HCT116 (cell line): ENCODE data around the gene PAAF1. TPM values are rescaled to one million over a fixed set of nuclear protein-coding genes. Genes with fewer than 3 reads are reported as not detected.

Experiments used
- ATAC-seq: fragments of 200-7000 bp; cut with Tn5 transposase; 2 replicates; pipeline ENCODE4 v1.9.1; 2020; ENCODE audit warnings: mild to moderate bottlenecking, moderate library complexity
- BruUV-seq: library from RNA; stranded (reverse); fragments of 400-500 nt; replicated peaks from 2 replicates; lab custom pipeline; 2021; lab: Mats Ljungman, UMichigan
- CTCF ChIA-PET: fragments of 300-600 bp; sonication (Branson Sonifier 250); formaldehyde crosslinking; loops from one replicate; lab custom pipeline; 2021; ENCODE audit warnings: antibody characterized with exemption; lab: Charles Lee
- POLR2A ChIA-PET: fragments of 300-600, 350-600 bp; sonication (Branson Sonifier 250); formaldehyde crosslinking; loops from one replicate; lab custom pipeline; 2021; ENCODE audit warnings: antibody characterized with exemption; lab: Charles Lee
- RAD21 ChIA-PET, 2 experiments: fragments of 300-600 bp; sonication (Branson Sonifier 250); formaldehyde crosslinking; loops; one replicate each; lab custom pipeline; 2023; ENCODE audit warnings: low total read pairs in 2 of 2; ENCODE audit not compliant: uncharacterized antibody in 2 of 2, unreplicated experiment in 2 of 2, low non-redundant PET in 1 of 2; lab: Charles Lee
- DNase-seq: peaks from one replicate; pipeline ENCODE4 v3.0.0-alpha.2; 2010; ENCODE audit warnings: low read depth, low spot score
- H2AFZ ChIP-seq: fragments of 200-600 bp; shearing (Covaris generic), sonication (generic); 2 replicates; pipeline ENCODE4 v1.6.1; 2017; ENCODE audit warnings: low read depth, mixed run types, mixed read lengths, antibody characterized with exemption, low read length; ENCODE audit not compliant: poor library complexity, severe bottlenecking
- H3K27ac ChIP-seq: 2 replicates; pipeline ENCODE4 v1.5.1; 2012; ENCODE audit warnings: low read depth, low read length
- H3K27me3 ChIP-seq: fragments of 200-600 bp; sonication (generic); 2 replicates; pipeline ENCODE4 v1.6.1; 2016; ENCODE audit warnings: mixed run types, low read length, mixed read lengths; ENCODE audit not compliant: insufficient read depth
- H3K36me3 ChIP-seq, 2 experiments: fragments of 200-500 bp in 1 of 2; fragments of 200-600 bp in 1 of 2; sonication (Bioruptor generic) in 1 of 2; sonication (generic) in 1 of 2; 2 replicates each; pipeline versions ENCODE4 v1.5.1 to v1.6.1; 2014 to 2016; ENCODE audit warnings: low read length in 2 of 2, inconsistent platforms in 1 of 2, mixed read lengths in 1 of 2, mixed run types in 1 of 2; ENCODE audit not compliant: insufficient read depth in 2 of 2, control insufficient read depth in 1 of 2
- H3K4me1 ChIP-seq, 2 experiments: fragments of 200-600 bp in 1 of 2; sonication (generic) in 1 of 2; 2 replicates each; pipeline versions ENCODE4 v1.5.1 to v1.6.1; 2012 to 2017; ENCODE audit warnings: low read length in 2 of 2, inconsistent platforms in 1 of 2, mild to moderate bottlenecking in 1 of 2, mixed read lengths in 1 of 2, mixed run types in 1 of 2, moderate library complexity in 1 of 2; ENCODE audit not compliant: insufficient read depth in 2 of 2, control insufficient read depth in 1 of 2
- H3K4me2 ChIP-seq: fragments of 200-600 bp; sonication (generic); 2 replicates; pipeline ENCODE4 v1.6.1; 2017; ENCODE audit warnings: mixed run types, low read length, mixed read lengths
- H3K4me3 ChIP-seq, 2 experiments: fragments of 200-600 bp in 1 of 2; sonication (generic) in 1 of 2; replicated peaks in 1 of 2; 2 replicates each; pipeline ENCODE4 v1.5.1; 2011 to 2016; ENCODE audit warnings: low read length in 2 of 2, control low read depth in 1 of 2, low read depth in 1 of 2, mild to moderate bottlenecking in 1 of 2, mixed read lengths in 1 of 2, mixed run types in 1 of 2
- H3K79me2 ChIP-seq: fragments of 200-600 bp; sonication (generic); 2 replicates; pipeline ENCODE4 v1.6.1; 2017; ENCODE audit warnings: mild to moderate bottlenecking, mixed run types, low read length, moderate library complexity, mixed read lengths; ENCODE audit not compliant: insufficient read depth
- H3K9ac ChIP-seq: fragments of 200-600 bp; sonication (generic); 2 replicates; pipeline ENCODE4 v1.6.1; 2016; ENCODE audit warnings: low read length, mixed read lengths
- H3K9me2 ChIP-seq: fragments of 200-600 bp; sonication (generic), shearing (Covaris generic); 2 replicates; pipeline ENCODE4 v1.6.1; 2017; ENCODE audit warnings: mixed run types, mild to moderate bottlenecking, moderate library complexity; ENCODE audit not compliant: insufficient read depth
- H3K9me3 ChIP-seq, 2 experiments: fragments of 200-500 bp in 1 of 2; fragments of 200-600 bp in 1 of 2; sonication (Bioruptor generic) in 1 of 2; sonication (generic) in 1 of 2; 2 replicates each; pipeline ENCODE4 v1.6.1; 2014 to 2017; ENCODE audit warnings: low read length in 2 of 2, mixed read lengths in 2 of 2, inconsistent platforms in 1 of 2, low read depth in 1 of 2, mild to moderate bottlenecking in 1 of 2, mixed run types in 1 of 2, moderate library complexity in 1 of 2; ENCODE audit not compliant: control insufficient read depth in 1 of 2, insufficient read depth in 1 of 2
- H4K20me1 ChIP-seq: fragments of 200-600 bp; sonication (generic), shearing (Covaris generic); 2 replicates; pipeline ENCODE4 v1.6.1; 2017; ENCODE audit warnings: mixed run types, mild to moderate bottlenecking, moderate library complexity; ENCODE audit not compliant: insufficient read depth
- CBX3 ChIP-seq: IDR thresholded peaks from 2 replicates; pipeline ENCODE4 v1.6.1; 2012; ENCODE audit warnings: low read depth
- CTCF ChIP-seq, 3 experiments: fragments of 200-600 bp in 1 of 3; sonication (generic) in 1 of 3; IDR thresholded peaks in 2 of 3; conservative IDR thresholded peaks in 1 of 3; 2 replicates each; pipeline ENCODE4 v1.5.1; 2012 to 2017; ENCODE audit warnings: low read depth in 2 of 3, low read length in 2 of 3, antibody characterized with exemption in 1 of 3, borderline replicate concordance in 1 of 3, control low read depth in 1 of 3, mild to moderate bottlenecking in 1 of 3, mixed read lengths in 1 of 3, mixed run types in 1 of 3, moderate library complexity in 1 of 3; ENCODE audit not compliant: insufficient read depth in 1 of 3
- EGR1 ChIP-seq: IDR thresholded peaks from 2 replicates; pipeline ENCODE4 v1.6.1; 2012; ENCODE audit warnings: low read depth
- ELF1 ChIP-seq: IDR thresholded peaks from 2 replicates; pipeline ENCODE4 v1.6.1; 2012; ENCODE audit warnings: low read depth, borderline replicate concordance
- FOSL1 ChIP-seq: IDR thresholded peaks from 2 replicates; pipeline ENCODE4 v1.6.1; 2012; ENCODE audit warnings: low read depth
- JUND ChIP-seq: IDR thresholded peaks from 2 replicates; pipeline ENCODE4 v1.6.1; 2012
- MAX ChIP-seq: IDR thresholded peaks from 2 replicates; pipeline ENCODE4 v1.6.1; 2012
- POLR2AphosphoS5 ChIP-seq: IDR thresholded peaks from 2 replicates; pipeline ENCODE4 v1.6.1; 2011; ENCODE audit warnings: mild to moderate bottlenecking, low read depth, low read length, moderate library complexity
- RAD21 ChIP-seq: IDR thresholded peaks from 2 replicates; pipeline ENCODE4 v1.6.1; 2012; ENCODE audit warnings: low read depth, mild to moderate bottlenecking
- REST ChIP-seq: IDR thresholded peaks from 2 replicates; pipeline ENCODE4 v1.6.1; 2012; ENCODE audit warnings: low read depth
- SIN3A ChIP-seq: IDR thresholded peaks from 2 replicates; pipeline ENCODE4 v1.6.1; 2012; ENCODE audit warnings: low read depth
- SP1 ChIP-seq: IDR thresholded peaks from 2 replicates; pipeline ENCODE4 v1.6.1; 2012; ENCODE audit warnings: low read depth
- SRF ChIP-seq: IDR thresholded peaks from 2 replicates; pipeline ENCODE4 v1.6.1; 2012; ENCODE audit warnings: low read depth
- TCF7L2 ChIP-seq: IDR thresholded peaks from 2 replicates; pipeline ENCODE4 v1.7.0; 2011; ENCODE audit warnings: borderline replicate concordance, inconsistent platforms; ENCODE audit not compliant: insufficient read depth, insufficient read length; ENCODE audit errors: extremely low read depth
- YY1 ChIP-seq: IDR thresholded peaks from 2 replicates; pipeline ENCODE4 v1.6.1; 2011; ENCODE audit warnings: low read length, low read depth, moderate library complexity, mild to moderate bottlenecking; ENCODE audit not compliant: insufficient replicate concordance; ENCODE audit errors: extremely low read depth
- ZBTB33 ChIP-seq: IDR thresholded peaks from 2 replicates; pipeline ENCODE4 v1.6.1; 2011; ENCODE audit warnings: mild to moderate bottlenecking, low read length, moderate library complexity; ENCODE audit not compliant: insufficient replicate concordance; ENCODE audit errors: extremely low read depth
- ZFX ChIP-seq: fragments of 450-650 bp; IDR thresholded peaks from 2 replicates; pipeline ENCODE4 v1.6.1; 2017
- ZNF274 ChIP-seq: fragments of 200-500 bp; sonication (Bioruptor generic); IDR thresholded peaks from 2 replicates; pipeline ENCODE4 v1.6.1; 2014; ENCODE audit warnings: mild to moderate bottlenecking, low read depth, low read length, inconsistent platforms
- intact Hi-C: fragments of 100-400 bp; cut with micrococcal nuclease; formaldehyde crosslinking; loops from 2 replicates; pipeline ENCODE4 v1.10.0; 2022
- total RNA-seq: library from RNA; stranded (reverse); gene quantifications from one replicate; pipeline ENCODE4 v1.2.1, GENCODE V29; 2021; ENCODE audit not compliant: unreplicated experiment
- TF ChIP-seq, protein P1 (sequence below): IDR thresholded peaks from 2 replicates; pipeline ENCODE4 v1.6.1; 2012

PAAF1 gene
- total RNA-seq, 1 experiment from 2014 or later = 15.5 TPM

GRCh38 chr11:73914284-73914683, 37.5 kb downstream of the PAAF1 start:
- no peak for ATAC-seq
- CTCF ChIA-PET = no interaction called here

More at GRCh38 chr11:73914284-73914683, 37.5 kb downstream of the PAAF1 start:
- POLR2A ChIA-PET = no interaction called here
- BruUV-seq = no TSS peak
- Histone ChIP-seq H3K27me3 (no peaks in the 10 kb centered on the region), H3K4me3 (no peak overlapping the region), H3K36me3 (no peaks in the 10 kb centered on the region; a peak in 1 of 4 replicates), H3K9ac (no peak overlapping the region), H3K9me3 (no peaks in the 10 kb centered on the region), H3K27ac (no peak overlapping the region), H3K9me2 (no peaks in the 10 kb centered on the region), H2AFZ (no peak overlapping the region), H3K79me2 (no peaks in the 10 kb centered on the region), H3K4me2 (no peak overlapping the region), H3K4me1 (no peaks in the 10 kb centered on the region), H4K20me1 (no peaks in the 10 kb centered on the region)
- DNase-seq = no peak
- RAD21 ChIA-PET = no interaction called here
- TF ChIP-seq SP1 (no peak), ZNF274 (no peak), SIN3A (no peak), SRF (no peak), EGR1 (no peak), CBX3 (no peak), ELF1 (no peak), CTCF (IDR thresholded peaks at IDR 0.05 in 2 of 3, conservative IDR thresholded peaks at IDR 0.05 in 1 of 3; ENCODE audit: borderline replicate concordance in 1 of 3, insufficient read depth in 1 of 3, low read depth in 2 of 3, low read length in 2 of 3) (no peak), RAD21 (no peak), REST (no peak), MAX (no peak), POLR2AphosphoS5 (no peak), ZBTB33 (no peak), FOSL1 (no peak), ZFX (no peak), YY1 (no peak), TCF7L2 (no peak), JUND (no peak)
- TF ChIP-seq, protein P1, sequence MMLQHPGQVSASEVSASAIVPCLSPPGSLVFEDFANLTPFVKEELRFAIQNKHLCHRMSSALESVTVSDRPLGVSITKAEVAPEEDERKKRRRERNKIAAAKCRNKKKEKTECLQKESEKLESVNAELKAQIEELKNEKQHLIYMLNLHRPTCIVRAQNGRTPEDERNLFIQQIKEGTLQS = no peak
- intact Hi-C loops = no loop called here
